ENCODE data around the gene APOBR.

DNA sequence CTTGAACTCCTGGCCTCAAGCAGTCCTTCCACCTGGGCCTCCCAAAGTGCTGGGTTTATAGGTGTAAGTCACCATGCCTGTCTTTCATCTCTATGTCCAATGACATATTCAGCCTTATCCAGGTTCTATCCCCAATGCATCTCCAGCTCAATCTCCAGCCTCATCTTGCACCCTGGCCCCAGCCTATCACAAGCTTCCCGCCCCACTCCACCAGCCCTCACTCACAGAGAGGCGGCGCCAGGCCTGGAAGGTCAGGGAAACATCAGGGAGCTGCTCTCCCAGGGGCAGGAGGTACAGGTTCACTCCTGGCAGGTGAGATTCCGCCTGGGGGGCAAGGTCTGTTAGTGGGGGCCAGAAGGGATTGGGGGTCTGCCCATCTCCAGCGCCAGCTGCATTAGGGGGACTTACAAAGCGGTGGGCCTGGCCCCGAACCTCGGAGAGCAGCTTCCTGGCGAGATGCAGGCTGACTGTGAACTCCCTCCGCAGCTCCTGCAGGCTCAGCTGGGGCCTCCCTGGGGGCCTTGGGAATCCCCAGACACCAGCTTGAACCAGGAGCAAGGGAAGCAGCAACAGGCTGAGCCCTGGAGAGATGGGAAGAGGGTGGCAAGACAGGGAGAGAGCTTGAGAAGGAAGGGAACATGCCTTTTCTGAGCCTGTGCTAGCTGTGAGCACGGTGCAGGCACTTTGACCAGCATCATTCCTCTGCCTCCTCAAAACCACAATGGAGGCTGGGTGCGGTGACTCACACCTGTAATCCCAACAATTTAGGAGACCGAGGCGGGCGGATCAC lies 9.2 kb downstream of the APOBR start:
- TF ChIP-seq OSR1 (CRISPR knock-in tag; IDR thresholded peaks at IDR 0.05) (no peak), ESRRG (CRISPR knock-in tag; IDR thresholded peaks at IDR 0.05) (no peak), ZNF565 (CRISPR knock-in tag; conservative IDR thresholded peaks at IDR 0.05; ENCODE audit: low read depth) (no peak), ARNTL (CRISPR knock-in tag; IDR thresholded peaks at IDR 0.05; ENCODE audit: borderline replicate concordance, low read depth) (no peak), ZFP3 (CRISPR knock-in tag; IDR thresholded peaks at IDR 0.05) (no peak), CSDC2 (CRISPR knock-in tag; IDR thresholded peaks at IDR 0.05) (no peak), RARB (CRISPR knock-in tag; IDR thresholded peaks at IDR 0.05) (no peak), ZFP30 (CRISPR knock-in tag; IDR thresholded peaks at IDR 0.05) (no peak), TCF4 (CRISPR knock-in tag; IDR thresholded peaks at IDR 0.05; ENCODE audit: borderline replicate concordance) (no peak)
- TF ChIP-seq, protein P1, sequence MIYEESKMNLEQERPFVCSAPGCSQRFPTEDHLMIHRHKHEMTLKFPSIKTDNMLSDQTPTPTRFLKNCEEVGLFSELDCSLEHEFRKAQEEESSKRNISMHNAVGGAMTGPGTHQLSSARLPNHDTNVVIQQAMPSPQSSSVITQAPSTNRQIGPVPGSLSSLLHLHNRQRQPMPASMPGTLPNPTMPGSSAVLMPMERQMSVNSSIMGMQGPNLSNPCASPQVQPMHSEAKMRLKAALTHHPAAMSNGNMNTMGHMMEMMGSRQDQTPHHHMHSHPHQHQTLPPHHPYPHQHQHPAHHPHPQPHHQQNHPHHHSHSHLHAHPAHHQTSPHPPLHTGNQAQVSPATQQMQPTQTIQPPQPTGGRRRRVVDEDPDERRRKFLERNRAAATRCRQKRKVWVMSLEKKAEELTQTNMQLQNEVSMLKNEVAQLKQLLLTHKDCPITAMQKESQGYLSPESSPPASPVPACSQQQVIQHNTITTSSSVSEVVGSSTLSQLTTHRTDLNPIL (CRISPR knock-in tag; IDR thresholded peaks at IDR 0.05; ENCODE audit: low read depth) = no peak

All from SK-N-SH treated with all-trans-retinoic acid at 6 μM for 48 hours (cell line).